Measurements from ENCODE around the gene RIN1.

DNA sequence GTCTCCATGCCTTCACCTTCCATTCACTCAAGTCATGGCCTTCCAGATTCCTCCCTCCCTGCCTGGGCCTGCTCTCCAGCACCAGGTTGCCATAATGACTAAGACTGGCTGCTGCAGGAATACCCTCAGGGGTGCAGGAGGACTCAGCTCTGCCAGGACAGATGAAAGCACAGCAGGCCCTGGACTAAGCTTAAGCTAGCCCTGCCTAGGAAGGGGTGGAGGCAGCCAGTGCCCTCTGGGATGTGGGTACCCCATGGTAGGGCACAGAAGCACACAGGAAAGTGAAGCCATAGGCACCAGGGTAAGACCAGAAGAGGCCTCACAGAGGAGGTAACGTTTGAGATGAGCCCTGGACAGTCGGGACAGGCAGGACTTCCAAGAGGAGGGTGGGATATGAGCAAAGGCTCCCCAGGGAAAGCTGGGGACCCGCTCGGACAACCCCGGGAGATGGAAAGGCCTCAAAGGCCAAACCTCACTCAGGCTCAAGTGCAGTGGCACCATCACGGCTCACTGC is 3.0 kb upstream of the RIN1 start:
- TF ChIP-seq CREM (IDR thresholded peaks at IDR 0.05) (no peak), CREM (CRISPR knock-in tag; IDR thresholded peaks at IDR 0.05) (no peak), MBD4 (IDR thresholded peaks at IDR 0.05; ENCODE audit: borderline replicate concordance, low read length) (no peak), EZH2 (conservative IDR thresholded peaks at IDR 0.05; ENCODE audit: low read depth, low read length) (no peak), TBP (CRISPR knock-in tag; IDR thresholded peaks at IDR 0.05) (no peak), FOXJ3 (CRISPR knock-in tag; IDR thresholded peaks at IDR 0.05; ENCODE audit: borderline replicate concordance) (no peak), ZNF567 (CRISPR knock-in tag; IDR thresholded peaks at IDR 0.05; ENCODE audit: borderline replicate concordance) (no peak), MAFF (IDR thresholded peaks at IDR 0.05; ENCODE audit: low read depth, low read length) (no peak), EP300 (IDR thresholded peaks at IDR 0.05; ENCODE audit: low read depth in 2 of 2, low read length in 2 of 2) (no peak), EP300 (CRISPR knock-in tag; IDR thresholded peaks at IDR 0.05; ENCODE audit: borderline replicate concordance) (no peak)
- TF ChIP-seq, protein P1, sequence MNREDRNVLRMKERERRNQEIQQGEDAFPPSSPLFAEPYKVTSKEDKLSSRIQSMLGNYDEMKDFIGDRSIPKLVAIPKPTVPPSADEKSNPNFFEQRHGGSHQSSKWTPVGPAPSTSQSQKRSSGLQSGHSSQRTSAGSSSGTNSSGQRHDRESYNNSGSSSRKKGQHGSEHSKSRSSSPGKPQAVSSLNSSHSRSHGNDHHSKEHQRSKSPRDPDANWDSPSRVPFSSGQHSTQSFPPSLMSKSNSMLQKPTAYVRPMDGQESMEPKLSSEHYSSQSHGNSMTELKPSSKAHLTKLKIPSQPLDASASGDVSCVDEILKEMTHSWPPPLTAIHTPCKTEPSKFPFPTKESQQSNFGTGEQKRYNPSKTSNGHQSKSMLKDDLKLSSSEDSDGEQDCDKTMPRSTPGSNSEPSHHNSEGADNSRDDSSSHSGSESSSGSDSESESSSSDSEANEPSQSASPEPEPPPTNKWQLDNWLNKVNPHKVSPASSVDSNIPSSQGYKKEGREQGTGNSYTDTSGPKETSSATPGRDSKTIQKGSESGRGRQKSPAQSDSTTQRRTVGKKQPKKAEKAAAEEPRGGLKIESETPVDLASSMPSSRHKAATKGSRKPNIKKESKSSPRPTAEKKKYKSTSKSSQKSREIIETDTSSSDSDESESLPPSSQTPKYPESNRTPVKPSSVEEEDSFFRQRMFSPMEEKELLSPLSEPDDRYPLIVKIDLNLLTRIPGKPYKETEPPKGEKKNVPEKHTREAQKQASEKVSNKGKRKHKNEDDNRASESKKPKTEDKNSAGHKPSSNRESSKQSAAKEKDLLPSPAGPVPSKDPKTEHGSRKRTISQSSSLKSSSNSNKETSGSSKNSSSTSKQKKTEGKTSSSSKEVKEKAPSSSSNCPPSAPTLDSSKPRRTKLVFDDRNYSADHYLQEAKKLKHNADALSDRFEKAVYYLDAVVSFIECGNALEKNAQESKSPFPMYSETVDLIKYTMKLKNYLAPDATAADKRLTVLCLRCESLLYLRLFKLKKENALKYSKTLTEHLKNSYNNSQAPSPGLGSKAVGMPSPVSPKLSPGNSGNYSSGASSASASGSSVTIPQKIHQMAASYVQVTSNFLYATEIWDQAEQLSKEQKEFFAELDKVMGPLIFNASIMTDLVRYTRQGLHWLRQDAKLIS (CRISPR knock-in tag; IDR thresholded peaks at IDR 0.05) = no peak
- TF ChIP-seq, protein P2, sequence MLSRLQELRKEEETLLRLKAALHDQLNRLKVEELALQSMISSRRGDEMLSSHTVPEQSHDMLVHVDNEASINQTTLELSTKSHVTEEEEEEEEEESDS (CRISPR knock-in tag; IDR thresholded peaks at IDR 0.05; ENCODE audit: borderline replicate concordance) = no peak
- TF ChIP-seq, protein P3, sequence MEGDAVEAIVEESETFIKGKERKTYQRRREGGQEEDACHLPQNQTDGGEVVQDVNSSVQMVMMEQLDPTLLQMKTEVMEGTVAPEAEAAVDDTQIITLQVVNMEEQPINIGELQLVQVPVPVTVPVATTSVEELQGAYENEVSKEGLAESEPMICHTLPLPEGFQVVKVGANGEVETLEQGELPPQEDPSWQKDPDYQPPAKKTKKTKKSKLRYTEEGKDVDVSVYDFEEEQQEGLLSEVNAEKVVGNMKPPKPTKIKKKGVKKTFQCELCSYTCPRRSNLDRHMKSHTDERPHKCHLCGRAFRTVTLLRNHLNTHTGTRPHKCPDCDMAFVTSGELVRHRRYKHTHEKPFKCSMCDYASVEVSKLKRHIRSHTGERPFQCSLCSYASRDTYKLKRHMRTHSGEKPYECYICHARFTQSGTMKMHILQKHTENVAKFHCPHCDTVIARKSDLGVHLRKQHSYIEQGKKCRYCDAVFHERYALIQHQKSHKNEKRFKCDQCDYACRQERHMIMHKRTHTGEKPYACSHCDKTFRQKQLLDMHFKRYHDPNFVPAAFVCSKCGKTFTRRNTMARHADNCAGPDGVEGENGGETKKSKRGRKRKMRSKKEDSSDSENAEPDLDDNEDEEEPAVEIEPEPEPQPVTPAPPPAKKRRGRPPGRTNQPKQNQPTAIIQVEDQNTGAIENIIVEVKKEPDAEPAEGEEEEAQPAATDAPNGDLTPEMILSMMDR (CRISPR knock-in tag; IDR thresholded peaks at IDR 0.05) = no peak
- TF ChIP-seq, protein P4, sequence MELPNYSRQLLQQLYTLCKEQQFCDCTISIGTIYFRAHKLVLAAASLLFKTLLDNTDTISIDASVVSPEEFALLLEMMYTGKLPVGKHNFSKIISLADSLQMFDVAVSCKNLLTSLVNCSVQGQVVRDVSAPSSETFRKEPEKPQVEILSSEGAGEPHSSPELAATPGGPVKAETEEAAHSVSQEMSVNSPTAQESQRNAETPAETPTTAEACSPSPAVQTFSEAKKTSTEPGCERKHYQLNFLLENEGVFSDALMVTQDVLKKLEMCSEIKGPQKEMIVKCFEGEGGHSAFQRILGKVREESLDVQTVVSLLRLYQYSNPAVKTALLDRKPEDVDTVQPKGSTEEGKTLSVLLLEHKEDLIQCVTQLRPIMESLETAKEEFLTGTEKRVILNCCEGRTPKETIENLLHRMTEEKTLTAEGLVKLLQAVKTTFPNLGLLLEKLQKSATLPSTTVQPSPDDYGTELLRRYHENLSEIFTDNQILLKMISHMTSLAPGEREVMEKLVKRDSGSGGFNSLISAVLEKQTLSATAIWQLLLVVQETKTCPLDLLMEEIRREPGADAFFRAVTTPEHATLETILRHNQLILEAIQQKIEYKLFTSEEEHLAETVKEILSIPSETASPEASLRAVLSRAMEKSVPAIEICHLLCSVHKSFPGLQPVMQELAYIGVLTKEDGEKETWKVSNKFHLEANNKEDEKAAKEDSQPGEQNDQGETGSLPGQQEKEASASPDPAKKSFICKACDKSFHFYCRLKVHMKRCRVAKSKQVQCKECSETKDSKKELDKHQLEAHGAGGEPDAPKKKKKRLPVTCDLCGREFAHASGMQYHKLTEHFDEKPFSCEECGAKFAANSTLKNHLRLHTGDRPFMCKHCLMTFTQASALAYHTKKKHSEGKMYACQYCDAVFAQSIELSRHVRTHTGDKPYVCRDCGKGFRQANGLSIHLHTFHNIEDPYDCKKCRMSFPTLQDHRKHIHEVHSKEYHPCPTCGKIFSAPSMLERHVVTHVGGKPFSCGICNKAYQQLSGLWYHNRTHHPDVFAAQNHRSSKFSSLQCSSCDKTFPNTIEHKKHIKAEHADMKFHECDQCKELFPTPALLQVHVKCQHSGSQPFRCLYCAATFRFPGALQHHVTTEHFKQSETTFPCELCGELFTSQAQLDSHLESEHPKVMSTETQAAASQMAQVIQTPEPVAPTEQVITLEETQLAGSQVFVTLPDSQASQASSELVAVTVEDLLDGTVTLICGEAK (IDR thresholded peaks at IDR 0.05) = no peak
- TF ChIP-seq, protein P4 (CRISPR knock-in tag; IDR thresholded peaks at IDR 0.05) = no peak
- TF ChIP-seq, protein P5, sequence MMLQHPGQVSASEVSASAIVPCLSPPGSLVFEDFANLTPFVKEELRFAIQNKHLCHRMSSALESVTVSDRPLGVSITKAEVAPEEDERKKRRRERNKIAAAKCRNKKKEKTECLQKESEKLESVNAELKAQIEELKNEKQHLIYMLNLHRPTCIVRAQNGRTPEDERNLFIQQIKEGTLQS (CRISPR knock-in tag; IDR thresholded peaks at IDR 0.05) = no peak

All from HepG2 (cell line).